Measurements from ENCODE around the gene BACE2.
"Not testable (repeated sequence)": the region's sequence is repeated elsewhere in the genome, so short reads cannot be mapped to it uniquely, and the experiment has no call there.

BACE2 gene

DNA sequence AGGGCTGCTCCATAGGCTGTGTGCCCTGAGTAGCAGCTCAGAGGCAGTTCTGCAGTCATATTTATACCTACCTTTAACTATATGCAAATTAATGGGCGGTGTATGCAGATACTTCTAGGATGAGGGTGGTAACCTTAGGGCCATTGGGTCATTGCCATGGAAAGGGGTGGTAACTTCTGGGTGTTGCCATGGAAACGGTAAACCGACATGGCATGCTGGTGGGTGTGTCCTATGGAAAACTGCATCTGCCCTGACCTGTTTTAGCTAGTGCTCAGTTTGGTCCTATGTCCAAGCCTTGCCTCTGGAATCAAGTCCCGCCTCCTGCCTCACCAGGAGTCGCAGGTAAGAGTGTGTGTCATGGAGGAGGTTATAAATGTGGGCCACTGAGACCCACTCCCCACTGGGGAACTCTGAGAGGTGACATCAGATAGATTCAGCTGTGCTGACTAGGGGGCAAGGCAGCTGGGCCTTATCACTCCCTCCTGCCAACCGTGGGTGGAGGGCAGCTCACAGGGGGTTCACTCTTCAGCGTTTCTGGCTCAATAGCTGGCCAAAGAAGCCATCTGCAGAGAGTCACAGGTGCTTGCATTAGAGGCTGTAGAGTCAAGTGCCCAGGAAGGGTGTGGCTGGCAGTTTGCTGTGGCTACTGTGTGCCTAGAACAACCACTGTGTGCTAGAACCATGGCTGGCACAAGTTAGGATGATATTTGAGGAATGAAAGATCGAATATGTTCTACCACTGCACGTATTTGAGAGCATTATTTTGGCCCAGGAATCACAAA lies 19.0 kb downstream of the BACE2 start:
- peak; percentile 55 for DNase-seq

DNA sequence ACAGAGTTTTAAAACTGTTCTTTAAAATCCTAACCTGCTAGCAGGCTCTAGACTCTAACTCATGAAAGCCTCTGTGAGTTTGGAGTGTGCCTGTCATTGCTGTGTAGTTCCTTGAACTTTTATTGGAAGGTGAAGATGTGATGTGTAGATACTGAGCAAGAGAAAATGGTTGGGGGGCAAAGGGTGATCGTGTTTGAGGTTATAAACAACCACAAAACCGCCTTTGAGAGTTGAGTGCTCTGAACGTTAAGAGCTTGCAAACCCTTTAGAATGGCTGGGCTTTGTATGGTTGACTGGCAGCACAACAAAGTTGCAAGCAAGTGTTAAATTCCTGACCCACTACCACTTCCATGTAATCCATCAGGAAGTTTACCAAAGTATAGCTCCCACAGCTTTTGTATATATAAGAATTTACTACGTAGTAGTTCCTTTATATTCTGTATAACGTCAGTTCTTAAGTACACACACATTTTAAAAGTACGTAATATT lies 19.6 kb downstream of the BACE2 start:
- no peak for DNase-seq

DNA sequence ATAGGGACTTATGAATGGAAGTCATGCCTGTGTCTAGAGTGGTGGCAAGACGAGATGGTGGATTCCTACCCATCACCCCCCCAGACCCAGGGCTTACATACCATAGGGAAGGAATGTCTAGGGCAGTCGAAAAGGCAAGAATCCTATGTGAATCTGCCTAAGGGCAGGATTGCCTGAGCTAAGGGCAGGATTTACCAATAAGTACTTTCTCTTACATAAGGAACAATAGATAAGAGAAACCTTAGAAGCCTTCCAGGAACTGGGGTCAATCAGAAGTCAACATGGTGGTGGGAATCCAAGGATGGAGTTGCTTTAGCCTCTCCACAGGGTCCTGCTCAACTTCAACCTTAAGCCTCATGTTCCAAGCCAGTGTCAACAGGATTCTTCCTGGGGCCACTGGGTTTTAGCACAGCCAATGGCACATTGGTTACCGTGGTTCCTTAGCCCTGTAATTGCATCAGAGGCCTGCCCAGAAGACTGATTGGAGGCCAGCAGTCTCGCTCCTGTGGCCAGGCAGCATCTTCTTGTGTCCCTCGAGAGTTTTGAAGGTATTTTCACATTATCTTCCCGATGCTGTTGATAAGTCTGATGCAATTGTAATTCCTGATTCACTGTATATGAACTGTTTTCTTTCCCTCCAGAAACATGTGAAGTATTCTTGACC lies 20.7 kb downstream of the BACE2 start:
- DNase-seq, result no peak

DNA sequence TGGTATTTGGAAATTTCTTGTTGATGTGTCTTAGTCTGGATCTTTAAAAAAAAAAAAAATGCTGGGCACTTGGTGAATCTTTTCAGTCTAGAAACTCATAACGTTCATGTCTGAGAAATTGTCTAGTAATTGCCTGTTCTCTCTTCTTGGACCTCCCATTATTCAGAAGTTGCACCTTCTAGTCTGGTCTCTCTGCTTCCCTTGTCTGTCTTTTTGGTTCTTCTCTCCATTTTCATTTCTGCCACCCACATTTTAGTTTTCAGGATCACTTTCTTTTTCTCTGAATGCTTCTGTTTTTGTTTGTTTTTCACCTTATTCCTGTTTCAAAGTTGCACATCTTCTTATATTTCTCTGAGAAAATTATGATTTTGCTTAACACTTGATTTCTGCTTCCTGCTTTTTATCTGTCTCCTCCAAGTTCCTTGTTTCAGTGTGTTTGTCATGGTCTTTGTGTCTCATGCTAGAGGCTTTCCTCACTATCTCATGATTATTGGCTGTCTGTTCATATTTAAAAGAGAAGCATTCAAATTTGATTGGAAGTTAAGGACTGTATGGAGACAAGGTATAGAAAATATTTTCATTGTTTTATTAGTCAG lies 21.3 kb downstream of the BACE2 start:
- no peak for DNase-seq

DNA sequence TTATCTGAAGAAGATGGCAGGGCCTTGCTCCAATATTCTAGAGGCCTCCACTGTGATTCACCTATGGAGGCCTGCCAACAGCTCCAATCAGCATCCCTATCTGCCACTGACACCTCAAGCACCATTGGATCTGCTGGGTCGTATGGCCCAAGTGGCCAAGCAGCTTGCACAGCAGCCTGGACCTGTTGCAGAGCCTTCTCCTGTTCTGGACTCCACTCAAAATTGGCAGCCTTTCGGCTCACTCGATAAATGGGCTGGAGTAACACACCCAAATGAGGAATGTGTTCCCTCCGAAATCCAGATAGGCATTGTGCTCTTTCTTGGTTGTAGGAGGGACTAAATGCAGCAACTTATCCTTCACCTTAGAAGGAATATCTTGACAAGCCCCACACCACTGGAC lies 24.6 kb downstream of the BACE2 start:
- DNase-seq, result not testable (repeated sequence)

DNA sequence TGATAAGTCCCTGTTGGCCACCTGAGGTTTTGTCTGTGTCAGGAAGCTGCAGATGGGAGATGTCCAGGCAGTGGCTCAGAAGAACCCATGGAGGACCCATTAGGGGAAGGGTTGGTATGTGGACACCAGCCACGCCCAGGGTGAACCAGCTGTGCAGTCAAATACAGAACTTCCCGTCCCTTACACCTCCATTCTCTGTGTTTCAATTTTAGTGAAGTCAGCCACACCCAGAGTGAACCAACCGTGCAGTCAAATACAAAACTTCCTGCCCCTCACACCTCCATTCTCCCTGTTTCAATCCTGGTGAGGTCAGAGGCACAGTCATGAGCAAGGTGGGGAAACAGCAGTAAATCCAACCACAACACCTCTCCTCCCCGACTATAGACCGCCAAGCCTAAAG lies 27.4 kb downstream of the BACE2 start:
- DNase-seq, result no peak

DNA sequence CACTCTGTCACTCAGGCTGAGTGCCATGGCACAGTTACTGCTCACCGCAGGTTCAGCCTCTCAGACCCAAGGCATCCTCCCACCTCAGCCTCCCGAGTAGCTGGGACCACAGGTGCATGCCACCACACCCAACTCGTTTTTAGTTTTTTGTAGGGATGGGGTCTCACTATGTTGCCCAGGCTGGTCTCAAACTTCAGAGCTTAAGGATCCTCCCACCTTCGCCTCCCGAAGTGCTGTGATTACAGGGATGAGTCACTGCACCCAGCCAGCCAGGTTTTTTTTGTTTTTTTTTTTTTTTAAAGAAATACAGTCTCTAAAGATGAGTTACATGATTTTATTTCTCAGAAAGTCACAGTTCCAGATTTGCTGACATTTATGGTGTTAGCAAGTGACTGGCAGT lies 29.0 kb downstream of the BACE2 start:
- no peak for DNase-seq

DNA sequence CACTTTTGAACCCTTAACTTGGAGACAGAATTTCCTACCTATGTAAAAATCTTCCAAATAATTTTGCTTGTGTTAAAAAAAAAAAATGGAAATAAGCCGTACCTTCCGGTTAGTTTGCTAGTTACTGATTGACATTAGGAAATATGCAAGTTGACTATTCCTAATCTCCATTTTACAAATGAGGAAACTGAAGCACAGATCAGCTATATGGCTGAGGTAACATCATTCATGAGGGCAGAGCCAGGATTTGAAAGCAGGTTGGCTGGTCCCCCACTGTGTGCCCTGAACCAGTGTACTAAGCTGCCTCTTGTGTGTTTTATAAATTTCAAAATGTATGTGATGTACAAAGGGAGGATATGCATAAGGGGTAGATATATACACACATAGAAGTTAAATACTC lies 29.6 kb downstream of the BACE2 start:
- no peak for DNase-seq

DNA sequence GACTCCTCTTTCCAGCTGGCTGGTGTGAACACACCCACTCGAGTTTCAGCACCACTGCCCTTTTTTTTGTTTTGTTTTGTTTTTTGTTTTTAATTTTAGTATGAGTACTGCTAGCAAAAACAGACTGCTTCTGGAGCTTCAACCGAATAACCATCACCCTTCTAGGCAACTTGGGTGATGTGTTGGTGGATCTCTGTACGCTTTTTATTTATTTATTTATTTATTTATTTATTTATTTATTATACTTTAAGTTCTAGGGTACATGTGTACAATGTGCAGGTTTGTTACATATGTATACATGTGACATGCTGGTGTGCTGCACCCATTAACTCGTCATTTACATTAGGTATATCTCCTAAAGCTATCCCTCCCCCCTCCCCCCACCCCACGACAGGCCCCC lies 30.7 kb downstream of the BACE2 start:
- DNase-seq, result not testable (repeated sequence)

DNA sequence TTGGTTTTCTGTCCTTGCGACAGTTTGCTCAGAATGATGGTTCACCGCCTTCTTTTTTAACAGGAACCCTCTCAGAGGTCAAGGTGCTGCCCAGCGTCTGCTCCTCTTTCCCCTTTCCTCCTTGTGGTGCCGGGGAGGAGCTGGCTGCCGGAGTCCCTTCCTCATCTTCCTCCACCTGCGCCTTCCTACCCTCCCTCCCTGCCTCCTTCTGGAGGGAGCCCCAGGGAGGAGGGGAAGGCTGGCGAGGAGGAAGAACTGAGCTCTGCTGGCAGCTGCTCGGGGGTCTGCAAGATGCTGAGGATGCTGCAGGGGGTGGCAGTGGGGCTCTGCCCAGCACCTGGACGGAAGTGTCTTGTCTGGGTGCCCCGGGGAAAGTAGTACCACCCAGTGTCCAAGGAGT lies 31.2 kb downstream of the BACE2 start:
- no peak for DNase-seq

DNA sequence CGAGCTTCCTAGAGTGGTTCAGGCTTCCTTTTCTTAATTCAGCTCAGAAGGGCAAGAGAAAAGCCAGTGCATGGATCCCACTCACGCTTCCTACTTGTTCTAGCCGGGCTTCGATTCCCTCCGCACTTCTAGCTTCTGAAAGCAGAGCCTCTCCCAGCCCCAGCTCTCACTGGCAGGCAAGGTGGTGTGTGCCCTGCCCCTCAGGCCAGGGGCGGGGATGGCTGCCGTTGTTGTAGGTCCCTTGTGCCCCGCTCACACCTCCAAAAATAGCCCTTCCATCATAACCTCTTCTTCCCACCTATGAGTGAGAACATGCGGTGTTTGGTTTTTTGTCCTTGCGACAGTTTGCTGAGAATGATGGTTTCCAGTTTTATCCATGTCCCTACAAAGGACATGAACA lies 31.6 kb downstream of the BACE2 start:
- no peak for DNase-seq

DNA sequence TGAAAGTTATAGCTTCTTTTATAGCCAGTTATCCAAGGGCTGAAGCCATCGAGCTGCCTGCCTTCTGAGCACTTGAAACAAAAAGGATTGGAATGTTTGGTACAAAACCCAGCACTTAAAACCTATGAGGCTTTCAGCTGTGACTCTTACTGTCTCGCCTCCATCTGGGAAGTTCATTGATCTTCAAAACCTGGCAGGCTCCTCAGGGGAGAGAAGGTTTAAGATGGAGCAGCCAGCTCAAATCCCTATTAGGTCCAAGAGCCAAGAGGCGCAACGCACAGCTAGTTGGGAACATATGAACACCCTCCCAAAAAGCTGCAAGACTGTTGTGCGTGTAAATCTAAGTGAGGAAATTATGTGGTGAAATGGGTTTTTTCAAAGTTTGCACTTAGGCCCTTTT lies 33.4 kb downstream of the BACE2 start:
- DNase-seq, result no peak

DNA sequence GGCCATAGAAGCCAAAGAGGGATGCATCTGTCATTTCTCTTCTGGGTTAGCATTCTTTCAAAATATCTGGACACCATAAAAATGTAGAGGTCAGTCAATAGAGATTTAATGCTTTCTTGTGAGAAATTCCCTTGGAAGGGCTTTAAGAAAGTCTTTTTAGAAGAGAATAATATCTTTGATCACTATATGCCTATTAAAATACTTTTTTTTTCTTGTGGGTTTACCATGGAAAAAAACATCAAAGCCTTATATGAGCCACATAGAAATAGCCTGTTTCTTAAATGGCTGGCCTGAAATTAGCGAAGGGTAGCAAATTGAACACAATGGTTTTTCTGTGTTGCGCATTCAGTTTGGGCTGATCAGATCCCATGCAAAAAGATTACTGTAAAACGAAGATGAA lies 36.8 kb downstream of the BACE2 start:
- DNase-seq, result no peak

DNA sequence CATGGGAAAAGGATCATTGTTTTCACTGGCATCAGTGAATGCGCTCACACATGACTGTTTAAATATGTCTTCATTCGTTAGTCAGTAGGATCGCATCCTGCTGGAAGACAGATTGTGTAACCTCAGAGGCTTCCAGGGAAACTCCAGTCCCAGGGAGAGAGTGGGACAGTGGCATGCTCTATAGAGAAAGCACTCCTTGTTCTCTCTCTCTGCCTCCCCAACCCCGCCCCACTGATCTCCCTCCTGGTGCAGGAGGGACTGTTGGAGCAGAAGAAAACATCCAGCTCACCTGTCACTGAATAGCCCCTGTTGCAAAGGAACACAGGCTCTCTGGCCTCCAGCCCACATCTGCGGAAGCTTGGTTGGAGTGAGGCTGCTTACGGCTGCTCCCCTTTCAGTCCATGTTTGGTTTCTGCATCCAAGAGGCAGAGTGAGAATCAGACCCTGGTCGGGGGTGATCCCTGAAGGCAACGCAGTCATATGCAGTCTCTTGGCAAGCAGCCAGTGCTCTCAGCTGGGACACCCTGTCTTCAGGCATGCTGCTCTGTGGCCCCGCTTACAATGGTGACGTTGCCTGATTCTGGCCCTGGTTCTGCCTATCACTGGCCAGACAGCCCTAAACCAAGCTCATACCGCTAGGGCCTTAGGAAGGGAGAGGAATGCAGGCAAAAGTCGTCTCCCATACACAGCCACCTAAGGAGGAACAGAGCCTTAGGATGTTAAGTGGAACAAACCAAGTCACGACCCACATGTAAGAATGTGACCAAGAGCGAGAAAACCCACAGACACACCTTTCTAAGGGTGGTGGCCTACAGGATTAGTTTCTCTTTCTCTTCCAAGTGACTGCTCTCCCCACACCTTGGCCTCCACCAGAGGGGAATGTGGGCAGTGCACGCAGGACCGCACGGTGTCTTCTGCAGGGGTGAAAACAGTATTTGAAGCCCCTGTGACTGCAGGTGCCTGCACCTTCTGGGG lies 39.7 kb downstream of the BACE2 start:
- peak; percentile 56 to 71 for DNase-seq

DNA sequence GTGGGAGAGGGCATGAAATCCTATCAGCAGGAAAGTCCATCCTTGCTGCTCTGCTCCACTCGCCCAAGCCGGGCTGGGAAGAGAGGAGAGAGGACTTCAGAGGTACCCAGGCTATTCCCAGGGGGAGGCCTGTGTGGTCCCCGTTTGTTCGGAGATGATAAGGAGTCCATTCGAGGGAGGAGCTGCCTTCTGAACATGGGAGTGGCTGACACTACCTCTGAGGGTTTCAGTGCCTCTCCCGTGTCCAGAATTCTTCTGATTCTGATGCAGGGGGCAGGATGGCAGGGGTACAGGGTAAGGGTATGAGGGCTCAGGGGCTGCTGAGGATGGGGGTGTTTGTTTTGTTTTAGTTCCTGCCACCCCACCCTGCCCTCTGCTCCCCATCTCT lies 40.4 kb downstream of the BACE2 start:
- DNase-seq, result no peak

DNA sequence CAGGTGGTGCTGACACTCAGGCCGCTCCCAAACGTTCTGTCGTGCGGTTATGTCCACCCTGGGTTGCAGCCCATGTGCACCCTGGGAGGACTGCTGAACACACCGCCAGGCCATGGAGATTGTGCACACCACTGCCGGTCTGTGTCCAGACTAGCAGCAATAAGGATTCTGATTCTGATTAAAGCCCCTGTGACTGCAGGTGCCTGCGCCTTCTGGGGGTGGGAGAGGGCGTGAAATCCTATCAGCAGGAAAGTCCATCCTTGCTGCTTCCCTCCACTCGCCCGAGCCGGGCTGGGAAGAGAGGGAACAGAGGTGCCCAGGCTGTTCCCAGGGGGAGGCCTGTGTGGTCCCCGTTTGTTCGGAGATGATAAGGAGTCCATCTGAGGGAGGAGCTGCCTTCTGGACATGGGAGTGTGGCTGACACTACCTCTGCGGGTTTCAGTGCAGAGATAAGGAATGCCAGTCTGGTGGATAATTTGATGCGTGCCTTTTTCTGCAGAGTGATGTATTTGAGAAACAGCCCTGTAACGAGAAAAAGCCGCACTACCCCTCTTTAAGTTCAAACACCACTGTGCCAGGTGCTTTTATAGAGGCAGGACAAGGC lies 41.2 kb downstream of the BACE2 start:
- no peak for DNase-seq

DNA sequence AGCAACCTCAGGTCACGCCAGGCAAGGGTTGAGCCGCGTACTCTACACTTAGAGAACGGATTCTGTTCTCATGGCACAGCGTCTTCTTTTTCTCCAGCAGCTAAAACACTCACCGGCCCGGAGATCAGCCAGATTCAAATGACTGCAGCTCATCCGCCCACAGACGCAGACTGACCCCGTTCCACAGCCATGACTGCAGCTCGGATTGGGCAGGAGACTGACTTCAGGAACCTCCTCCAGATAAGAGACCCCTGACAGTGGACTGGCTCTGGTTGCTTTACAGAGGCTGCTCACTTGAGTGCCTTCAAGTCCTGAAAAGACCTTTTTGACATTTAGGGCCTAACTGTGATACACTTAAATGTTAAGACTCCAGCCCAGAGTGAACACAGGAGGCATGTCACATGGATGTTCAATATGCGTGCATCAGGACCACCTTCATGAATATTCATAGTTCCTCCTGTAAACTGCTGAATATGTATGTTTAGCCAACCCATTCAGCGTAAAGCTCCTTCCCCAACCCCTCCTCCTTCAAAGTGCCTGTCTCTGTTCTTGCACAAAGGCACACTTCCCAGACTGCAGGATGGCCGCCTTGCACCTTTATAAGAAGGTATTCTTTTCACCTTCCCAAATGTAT lies 42.6 kb downstream of the BACE2 start:
- DNase-seq, result peak in 1 of 2 experiments; percentile 65

DNA sequence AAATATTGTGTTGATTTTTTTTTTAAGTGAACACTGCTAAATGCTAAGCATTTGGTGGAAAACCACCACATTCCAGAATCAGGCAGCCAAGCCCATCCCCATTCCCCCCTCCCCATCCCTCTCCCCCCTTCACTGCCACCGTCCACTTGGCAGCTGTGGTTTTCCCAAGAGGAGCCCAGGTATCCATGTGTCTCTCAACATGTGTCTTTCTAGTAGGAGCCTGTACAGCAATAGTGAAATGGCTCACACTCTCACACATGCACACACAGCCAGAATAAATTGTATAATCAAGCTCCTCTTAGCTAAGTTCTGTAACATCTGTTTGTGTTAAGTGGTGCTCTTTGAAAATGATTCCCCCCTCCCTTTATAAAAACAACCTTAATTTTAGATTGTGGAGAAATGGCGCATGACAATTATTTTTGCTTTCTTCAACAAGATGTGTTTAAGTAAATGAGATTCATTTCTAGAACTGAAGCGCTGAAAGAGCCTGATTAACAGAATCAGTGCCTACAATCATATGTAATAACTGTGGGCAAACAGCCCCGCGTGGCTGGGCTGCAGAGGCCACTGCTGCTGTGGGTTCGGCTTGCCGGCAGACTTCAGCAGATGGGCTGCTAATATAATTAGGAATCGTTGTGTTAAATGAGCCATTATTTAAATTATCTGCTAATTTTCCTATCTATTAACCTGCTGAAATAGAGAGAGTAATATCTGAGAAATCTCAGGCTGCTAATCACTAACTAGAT lies 43.3 kb downstream of the BACE2 start:
- DNase-seq, result no peak

DNA sequence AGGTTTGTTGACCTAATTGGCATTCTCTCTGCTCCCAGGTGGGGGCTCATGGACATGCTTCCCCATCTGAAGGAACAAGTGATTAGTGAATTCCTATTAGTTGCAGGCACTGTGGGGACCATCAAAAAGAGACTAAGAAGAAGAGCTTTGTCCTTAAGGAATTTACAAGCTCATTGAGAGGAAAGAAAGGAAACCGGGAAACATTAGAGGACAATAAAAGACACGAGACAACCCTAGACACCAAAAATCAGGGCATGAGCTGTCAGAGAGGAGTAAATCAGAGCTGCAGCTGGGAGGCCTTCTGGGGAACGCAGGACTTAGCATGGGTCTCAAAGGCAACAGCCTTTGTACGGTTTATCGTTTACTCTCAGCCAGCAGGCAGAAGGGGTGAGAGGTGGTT lies 45.1 kb downstream of the BACE2 start:
- no peak for DNase-seq

DNA sequence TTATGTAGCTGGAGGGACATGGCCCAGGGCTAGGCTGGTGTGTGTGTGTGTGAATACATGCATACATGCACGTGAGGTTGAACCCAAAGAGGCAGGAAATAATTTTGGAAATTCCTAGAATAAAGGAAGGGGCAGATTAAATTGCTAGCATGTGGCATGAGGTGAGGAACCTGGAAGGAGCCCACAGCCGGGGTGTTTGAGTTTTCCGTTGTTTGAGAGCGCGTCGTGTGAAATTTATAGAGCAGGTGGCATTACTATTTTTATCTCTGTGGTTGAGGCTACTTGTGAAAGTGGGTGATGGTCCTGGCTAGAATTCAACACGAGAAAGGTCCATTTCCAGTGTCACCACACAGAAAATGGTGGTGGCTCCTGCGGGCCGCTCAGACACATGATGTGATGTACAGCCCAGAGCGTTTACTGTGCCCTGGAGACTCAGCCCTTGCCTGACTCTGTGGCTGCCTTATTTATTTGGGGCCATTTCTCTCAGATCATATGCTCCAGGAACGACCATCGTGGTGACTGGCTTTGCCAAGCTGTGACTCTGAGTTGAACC lies 48.0 kb downstream of the BACE2 start:
- no peak for DNase-seq

DNA sequence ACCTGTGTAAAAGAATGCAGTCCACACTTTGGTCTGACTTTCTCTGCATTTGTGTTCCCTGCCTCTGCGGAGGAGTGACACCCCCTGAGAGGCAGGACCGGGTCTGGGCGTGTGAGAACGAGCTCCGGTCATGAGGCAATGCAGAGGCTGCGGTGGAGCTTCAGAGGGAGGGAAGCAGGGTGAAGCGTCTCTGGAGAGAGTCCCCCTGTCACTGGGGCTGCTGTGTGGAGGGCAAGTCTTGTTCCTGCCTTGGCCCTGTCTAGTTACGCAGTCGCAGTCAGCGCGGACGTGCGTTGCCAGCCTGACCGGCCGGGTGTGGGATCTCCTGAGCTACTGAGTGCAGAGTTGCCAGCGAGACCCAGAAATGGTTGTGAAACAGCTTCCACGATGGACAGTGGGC lies 48.5 kb downstream of the BACE2 start:
- DNase-seq, result no peak
